Muscle layer of duodenum (tissue), 2 donors: ENCODE measurements around the gene FBXL7.

ENCODE experiments used
- H3K27ac ChIP-seq: one replicate; pipeline ENCODE4 v1.7.0; 2013; ENCODE audit warnings: mild to moderate bottlenecking, low read length
- H3K27me3 ChIP-seq: one replicate; pipeline ENCODE4 v1.7.0; 2013; ENCODE audit warnings: low read depth, mild to moderate bottlenecking, control low read depth, low read length
- H3K36me3 ChIP-seq, 2 donors: one replicate each; pipeline ENCODE4 v1.7.0; 2013; ENCODE audit warnings: low read length in 2 of 2, control low read depth in 1 of 2, mild to moderate bottlenecking in 1 of 2; ENCODE audit not compliant: insufficient read depth in 2 of 2, control insufficient read depth in 1 of 2
- H3K4me1 ChIP-seq, 2 donors: one replicate each; pipeline ENCODE4 v1.7.0; 2013; ENCODE audit warnings: low read length in 2 of 2, mild to moderate bottlenecking in 2 of 2, control low read depth in 1 of 2, moderate library complexity in 1 of 2; ENCODE audit not compliant: insufficient read depth in 2 of 2, control insufficient read depth in 1 of 2
- H3K4me3 ChIP-seq, 2 donors: one replicate each; pipeline ENCODE4 v1.7.0; 2013; ENCODE audit warnings: low read length in 2 of 2, low read depth in 1 of 2, mild to moderate bottlenecking in 1 of 2
- H3K9me3 ChIP-seq, 2 donors: one replicate each; pipeline ENCODE4 v1.7.0; 2013; ENCODE audit warnings: low read length in 2 of 2, control low read depth in 1 of 2, mild to moderate bottlenecking in 1 of 2; ENCODE audit not compliant: control insufficient read depth in 1 of 2
- donor health status: healthy.

FBXL7 gene

DNA sequence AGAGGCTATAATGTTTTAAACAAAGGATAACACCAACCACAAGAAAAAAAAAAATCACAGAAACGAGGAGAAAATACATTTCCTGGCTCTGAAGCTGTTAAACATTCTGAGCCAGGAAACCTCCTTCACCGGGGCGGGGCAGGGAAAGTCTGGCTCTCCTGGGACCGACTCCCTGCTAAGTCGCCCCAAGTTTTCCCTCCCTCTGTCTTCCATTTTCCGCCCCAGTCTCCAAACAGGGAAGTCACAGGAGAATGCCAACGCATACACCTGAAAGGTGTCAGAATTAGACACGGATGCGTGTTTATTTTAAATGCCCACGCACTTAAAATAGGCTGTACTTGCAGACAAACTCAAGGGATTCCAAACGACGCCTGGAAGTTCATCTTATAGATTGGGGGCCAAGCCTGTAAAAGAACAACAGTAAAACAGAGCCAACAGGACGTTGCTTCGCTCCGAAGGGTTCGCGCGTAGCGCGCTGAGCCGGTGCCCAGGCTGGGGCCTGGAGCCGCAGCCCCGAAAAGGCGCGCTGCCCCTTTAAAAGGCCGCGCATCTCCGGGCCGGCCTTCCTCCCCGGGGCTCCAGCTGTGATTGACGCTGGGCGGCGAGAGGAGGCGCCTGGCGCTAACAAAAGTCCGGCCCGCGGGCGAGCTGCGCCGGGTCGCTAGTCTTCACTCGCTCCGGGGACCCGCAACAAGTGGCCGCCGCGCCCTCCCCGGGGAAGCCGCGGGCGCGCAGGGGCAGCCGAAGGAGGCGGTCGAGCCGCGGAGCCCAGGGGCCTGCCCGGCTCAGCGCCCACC, at the start of gene FBXL7:
FBXL7 (plus strand) TSS at position 653 of the 797 bp plus-strand sequence.
- Histone ChIP-seq H3K9me3 (no peaks in the 10 kb centered on the region), H3K4me3 (peak within 1 kb of the TSS; percentile 76 to 93), H3K27ac (peak within 1 kb of the TSS; percentile 67)

DNA sequence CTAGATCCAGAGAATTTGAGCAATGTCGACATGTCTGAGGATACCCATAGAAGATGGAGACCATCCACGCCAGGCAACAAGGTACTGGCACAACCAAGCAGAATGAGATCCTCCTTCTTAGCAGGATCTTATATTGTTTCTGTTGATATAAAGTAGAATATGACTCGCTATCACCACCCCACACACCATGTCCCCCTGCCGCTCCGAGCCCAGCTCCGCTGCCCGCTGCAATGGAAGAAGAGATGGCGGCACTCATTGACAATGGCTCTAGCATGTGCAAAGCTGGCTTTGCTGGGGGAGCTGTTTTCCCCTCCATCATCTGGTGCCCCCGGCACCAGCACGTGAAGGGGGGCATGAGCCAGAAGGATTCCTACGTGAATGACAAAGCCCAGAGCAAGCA, 49.5 kb upstream of the FBXL7 start:
- H3K27me3 ChIP-seq: no peaks in the 10 kb centered on the region
- H3K9me3 ChIP-seq: no peaks in the 10 kb centered on the region
- H3K4me1 ChIP-seq: peaks cover 0 to 3% of the 10 kb centered on the region in 2 donors
- H3K36me3 ChIP-seq: no peaks in the 10 kb centered on the region
- H3K27ac ChIP-seq: no peak overlapping the region
- H3K4me3 ChIP-seq: no peak overlapping the region

More for the DNA sequence above, at the start of gene FBXL7:
- no peaks in the 10 kb centered on the region for H3K27me3 ChIP-seq
- peaks cover 0 to 8% of the 10 kb centered on the region in 2 donors for H3K4me1 ChIP-seq
- H3K36me3 ChIP-seq: no peaks in the 10 kb centered on the region

DNA sequence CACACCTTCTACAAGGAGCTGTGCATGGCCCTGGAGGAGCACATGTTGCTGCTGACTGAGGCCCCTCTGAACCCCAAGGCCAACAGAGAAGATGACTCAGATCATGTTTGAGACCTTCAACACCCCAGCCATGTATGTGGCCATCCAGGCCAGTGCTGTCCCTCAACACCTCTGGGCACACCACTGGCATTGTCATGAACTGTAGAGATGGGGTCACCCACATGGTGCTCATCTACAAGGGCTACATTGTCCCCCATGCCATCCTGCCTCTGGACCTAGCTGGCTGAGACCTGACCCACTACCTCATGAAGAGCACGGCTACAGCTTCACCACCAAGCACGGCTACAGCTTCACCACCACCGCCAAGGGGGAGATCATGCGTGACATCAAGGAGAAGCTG, 49.0 kb upstream of the FBXL7 start:
- no peaks in the 10 kb centered on the region for H3K27me3 ChIP-seq
- H3K36me3 ChIP-seq: no peaks in the 10 kb centered on the region
- no peak overlapping the region for H3K27ac ChIP-seq
- peaks cover 0 to 3% of the 10 kb centered on the region in 2 donors for H3K4me1 ChIP-seq
- H3K4me3 ChIP-seq: no peak overlapping the region
- no peaks in the 10 kb centered on the region for H3K9me3 ChIP-seq

DNA sequence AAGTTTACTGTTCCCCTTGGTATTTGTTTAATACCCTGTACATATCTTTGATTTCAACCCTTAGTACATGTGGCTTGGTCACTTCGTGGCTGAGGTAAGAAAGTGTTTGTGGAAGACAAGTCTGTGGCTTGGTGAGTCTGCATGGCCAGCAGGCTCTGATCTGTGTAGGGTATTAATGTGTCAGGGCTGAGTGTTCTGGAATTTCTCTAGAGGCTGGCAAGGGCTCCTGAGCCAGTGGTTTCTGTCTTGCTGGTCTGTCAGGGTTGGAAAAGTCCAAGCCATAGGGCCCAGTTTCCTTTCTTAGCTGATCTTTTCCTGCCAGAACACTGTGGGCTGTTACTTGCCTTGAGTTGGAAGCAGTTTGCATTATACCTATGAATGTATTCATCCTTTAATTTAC, 48.0 kb upstream of the FBXL7 start:
- Histone ChIP-seq H3K27me3 (no peaks in the 10 kb centered on the region), H3K9me3 (no peaks in the 10 kb centered on the region), H3K4me3 (no peak overlapping the region), H3K36me3 (no peaks in the 10 kb centered on the region), H3K4me1 (peaks cover 0 to 3% of the 10 kb centered on the region in 2 donors), H3K27ac (no peak overlapping the region)

DNA sequence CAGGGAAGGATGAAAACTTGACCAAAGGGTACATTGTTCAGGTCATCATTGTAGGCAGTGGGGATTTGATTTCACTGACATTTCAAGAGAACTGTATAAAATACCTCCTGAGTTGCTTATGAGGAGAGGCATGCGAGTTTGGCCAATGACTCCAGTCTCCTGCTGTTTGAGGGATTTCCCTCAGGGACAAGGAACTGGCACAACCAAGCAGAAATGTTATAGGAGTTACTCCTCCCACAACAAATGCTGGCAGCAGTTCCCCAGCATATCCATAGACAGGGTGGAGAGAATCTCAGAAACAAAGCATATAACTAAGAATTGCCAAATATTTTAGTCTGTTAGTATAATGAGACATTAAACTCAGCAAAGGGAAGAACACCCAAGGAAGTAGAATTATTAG, 47.2 kb upstream of the FBXL7 start:
- no peaks in the 10 kb centered on the region for H3K9me3 ChIP-seq
- H3K27ac ChIP-seq: no peak overlapping the region

DNA sequence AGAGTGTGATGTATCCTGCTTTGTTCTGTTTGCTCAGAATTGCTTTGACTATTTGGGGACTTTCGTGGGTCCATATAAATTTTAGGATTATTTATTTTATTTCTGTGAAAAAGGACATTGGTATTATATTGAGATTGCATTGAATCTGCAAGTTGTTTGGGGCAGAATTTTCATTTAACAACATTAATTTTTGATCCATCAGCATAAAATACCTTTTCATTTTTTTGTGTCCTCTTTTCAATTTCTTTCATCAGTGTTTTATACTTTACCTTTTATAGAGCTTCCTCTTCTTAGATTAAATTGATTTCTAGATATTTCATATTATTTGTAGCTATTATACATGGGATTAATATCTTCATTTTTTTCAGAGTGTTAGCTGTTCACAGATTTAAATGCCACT, 40.8 kb upstream of the FBXL7 start:
- Histone ChIP-seq H3K4me3 (no peak overlapping the region), H3K9me3 (no peaks in the 10 kb centered on the region), H3K27ac (no peak overlapping the region), H3K27me3 (no peaks in the 10 kb centered on the region), H3K36me3 (no peaks in the 10 kb centered on the region), H3K4me1 (no peaks in the 10 kb centered on the region)

More for the DNA sequence above, 47.2 kb upstream of the FBXL7 start:
- H3K36me3 ChIP-seq: no peaks in the 10 kb centered on the region
- H3K27me3 ChIP-seq: no peaks in the 10 kb centered on the region
- H3K4me3 ChIP-seq: no peak overlapping the region
- H3K4me1 ChIP-seq: peaks cover 0 to 3% of the 10 kb centered on the region in 2 donors

DNA sequence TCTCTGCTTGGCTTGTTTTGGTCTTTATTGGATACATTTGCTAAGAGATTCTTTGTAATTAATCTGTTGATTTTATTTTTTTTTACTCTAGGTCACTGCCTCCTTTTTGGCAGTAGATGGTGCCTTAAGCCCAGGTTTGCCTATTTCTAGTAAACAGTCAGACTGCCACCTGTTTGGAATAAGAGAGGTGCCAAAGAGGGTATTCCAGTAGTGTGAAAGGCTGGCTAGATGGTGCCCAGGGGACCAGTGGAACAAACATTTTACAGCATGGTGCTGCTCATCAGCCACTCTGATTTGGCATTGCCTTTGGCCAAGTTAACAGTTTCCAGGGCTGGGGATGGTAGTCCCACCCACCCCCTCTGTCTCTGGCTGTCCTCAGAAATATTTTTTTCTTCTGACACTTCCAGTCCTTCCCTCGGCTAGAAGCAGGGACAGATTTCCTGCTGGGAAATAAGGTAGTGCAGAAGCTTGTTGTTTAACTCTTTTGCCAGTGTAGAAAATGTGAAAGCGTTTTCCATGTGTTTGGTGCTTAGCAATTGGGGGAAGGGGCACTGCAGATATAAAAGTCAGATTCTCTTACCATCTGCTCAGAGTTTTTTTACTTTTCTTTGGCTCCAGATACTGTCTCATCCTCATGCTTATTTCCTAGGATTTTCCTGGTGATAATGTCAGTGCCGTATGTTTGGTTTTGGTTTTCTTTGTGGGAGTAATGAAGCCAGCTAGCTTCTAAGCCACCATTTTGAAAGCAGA, 36.6 kb upstream of the FBXL7 start:
- Histone ChIP-seq H3K4me1 (no peaks in the 10 kb centered on the region), H3K4me3 (no peak overlapping the region), H3K27ac (no peak overlapping the region), H3K27me3 (no peaks in the 10 kb centered on the region), H3K9me3 (no peaks in the 10 kb centered on the region), H3K36me3 (no peaks in the 10 kb centered on the region)

DNA sequence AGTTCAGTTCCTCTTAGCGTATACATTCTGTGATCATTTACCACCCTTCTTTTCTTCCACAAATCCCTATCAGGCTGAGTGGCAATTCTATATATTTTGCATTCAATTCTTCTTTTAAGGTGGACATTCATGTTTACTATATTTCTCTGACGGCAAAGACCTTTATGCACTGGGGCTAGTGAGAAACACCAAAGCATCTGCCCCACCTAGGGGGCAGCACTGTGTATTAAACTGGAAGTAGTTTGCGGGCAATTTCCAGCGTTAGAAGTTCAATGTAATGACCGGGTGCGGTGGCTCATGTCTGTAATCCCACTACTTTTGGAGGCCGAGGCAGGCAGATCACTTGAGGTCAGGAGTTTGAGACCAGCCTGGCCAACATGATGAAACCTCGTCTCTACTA, 27.9 kb upstream of the FBXL7 start:
- Histone ChIP-seq H3K4me1 (no peaks in the 10 kb centered on the region), H3K27ac (no peak overlapping the region), H3K27me3 (no peaks in the 10 kb centered on the region), H3K9me3 (peaks cover 0 to 8% of the 10 kb centered on the region in 2 donors), H3K36me3 (no peaks in the 10 kb centered on the region), H3K4me3 (no peak overlapping the region)

DNA sequence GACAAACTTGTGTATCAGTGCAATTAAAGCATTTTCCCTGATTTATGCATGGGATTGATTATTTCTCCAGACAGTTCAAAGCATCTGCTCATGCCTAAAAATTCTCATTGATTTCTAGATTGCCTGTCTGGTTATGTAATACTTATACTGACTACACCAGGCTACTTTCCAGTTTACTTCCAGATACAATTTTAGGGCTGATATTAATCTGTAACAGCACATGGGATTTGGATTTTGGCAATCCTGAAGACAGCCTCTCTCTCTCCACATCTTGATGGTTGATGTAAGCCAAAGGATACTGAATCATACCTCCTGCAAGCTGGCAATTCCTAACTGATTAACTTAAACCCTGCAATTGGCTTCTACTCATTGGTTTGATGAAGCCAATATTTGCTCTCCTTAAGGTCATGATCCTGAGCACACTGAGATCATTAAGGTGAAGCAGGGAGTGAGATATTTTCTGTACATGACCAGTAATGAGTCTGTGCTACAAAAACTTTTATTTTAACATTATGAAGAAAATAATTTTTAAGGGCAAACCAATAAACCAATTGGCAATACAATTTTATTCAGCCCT, 25.7 kb upstream of the FBXL7 start:
- H3K9me3 ChIP-seq: peaks cover 0 to 8% of the 10 kb centered on the region in 2 donors
- no peak overlapping the region for H3K27ac ChIP-seq
- no peak overlapping the region for H3K4me3 ChIP-seq
- H3K4me1 ChIP-seq: no peaks in the 10 kb centered on the region
- H3K27me3 ChIP-seq: no peaks in the 10 kb centered on the region
- H3K36me3 ChIP-seq: no peaks in the 10 kb centered on the region

DNA sequence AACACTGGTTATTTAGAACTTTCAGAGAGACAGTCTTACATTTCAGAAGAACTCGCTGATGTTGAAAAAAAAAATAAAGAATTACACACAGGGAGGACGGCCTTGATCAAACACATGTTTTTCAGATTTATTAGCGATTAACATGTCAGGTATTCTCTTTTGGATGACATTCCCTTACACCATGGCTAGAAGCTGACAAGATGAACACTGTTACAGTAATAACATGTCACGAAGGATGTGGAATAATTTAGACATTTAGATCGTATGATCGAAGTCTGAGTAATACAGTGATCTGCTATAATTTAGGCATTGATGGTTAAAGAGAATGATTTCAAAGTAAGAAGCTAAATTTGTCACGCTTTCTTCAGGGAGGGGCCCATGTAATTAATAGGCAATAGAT, 24.6 kb upstream of the FBXL7 start:
- H3K27me3 ChIP-seq: no peaks in the 10 kb centered on the region
- H3K4me1 ChIP-seq: no peaks in the 10 kb centered on the region
- H3K4me3 ChIP-seq: no peak overlapping the region
- H3K36me3 ChIP-seq: no peaks in the 10 kb centered on the region
- H3K9me3 ChIP-seq: no peaks in the 10 kb centered on the region
- no peak overlapping the region for H3K27ac ChIP-seq

DNA sequence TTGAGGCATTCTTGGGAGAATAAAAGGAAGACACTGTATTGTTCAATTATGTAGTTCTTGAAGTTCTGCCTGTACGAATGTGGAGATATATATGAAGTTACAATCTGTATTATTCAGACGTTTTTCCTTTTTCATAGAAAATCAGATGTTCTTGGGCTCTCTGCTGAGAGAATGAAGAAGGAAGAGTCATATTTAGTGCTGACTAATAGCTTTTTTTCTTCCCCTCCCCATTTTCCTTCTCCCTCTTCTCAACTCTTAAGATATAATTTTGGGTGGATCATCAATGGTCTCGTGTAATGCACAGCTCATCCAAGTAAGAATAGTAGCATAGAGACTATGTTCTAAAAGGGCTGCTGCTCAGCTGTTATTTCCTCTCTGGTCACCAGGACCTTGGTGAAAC, 23.0 kb upstream of the FBXL7 start:
- H3K27me3 ChIP-seq: no peaks in the 10 kb centered on the region
- no peaks in the 10 kb centered on the region for H3K9me3 ChIP-seq
- H3K27ac ChIP-seq: no peak overlapping the region
- no peak overlapping the region for H3K4me3 ChIP-seq
- no peaks in the 10 kb centered on the region for H3K36me3 ChIP-seq
- H3K4me1 ChIP-seq: no peaks in the 10 kb centered on the region
